GM21367 (cell line): ENCODE results near the gene CLP1.
"Not testable (repeated sequence)": the region's sequence is repeated elsewhere in the genome, so short reads cannot be mapped to it uniquely, and the experiment has no call there.

Experiments
- ATAC-seq: cut with Tn5 transposase; IDR thresholded peaks from one replicate; pipeline ENCODE4 v1.9.1; 2021; ENCODE audit not compliant: unreplicated experiment

CLP1 gene

GRCh38 chr11:57640068-57640800 lies 17.3 kb upstream of the CLP1 start:
- no peak for ATAC-seq

DNA sequence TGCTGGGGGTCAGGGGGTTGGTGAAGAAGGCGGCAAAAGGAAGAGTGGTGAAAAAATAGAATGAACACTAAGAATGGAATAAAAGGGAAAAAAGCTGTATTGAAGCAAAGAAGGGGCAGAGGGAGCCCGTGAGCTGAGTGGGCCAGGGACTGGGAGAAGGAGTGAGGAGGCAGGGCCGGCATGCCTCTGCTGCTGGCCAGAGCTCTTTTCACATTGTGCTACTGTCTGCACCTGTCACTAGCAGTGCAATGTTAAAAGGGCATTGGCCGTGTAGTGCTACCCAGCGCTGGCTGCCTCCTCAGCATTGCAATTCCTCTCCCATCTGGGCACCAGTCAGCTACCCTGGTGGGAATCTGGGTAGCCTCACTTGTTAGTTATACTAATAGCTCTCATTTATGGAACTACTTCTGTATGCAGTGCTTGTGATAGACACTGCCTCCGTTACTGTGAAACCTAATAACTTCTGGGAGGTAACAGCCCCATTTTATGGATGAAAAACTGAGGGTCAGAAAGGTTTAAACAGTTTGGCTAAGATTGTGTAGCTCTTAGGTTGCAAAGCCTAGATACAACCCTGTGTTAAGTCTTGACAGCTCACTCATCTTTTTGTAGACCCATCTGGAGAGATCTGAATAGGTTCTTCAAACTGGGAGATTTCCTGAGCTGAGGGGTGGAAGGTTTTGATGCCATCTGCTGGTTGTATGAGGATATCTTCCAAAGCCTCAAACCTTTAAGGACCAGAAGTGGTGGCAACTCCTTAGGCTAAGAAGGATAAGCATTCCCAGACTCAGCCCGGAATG lies 16.4 kb upstream of the CLP1 start:
- ATAC-seq = no peak

- ATAC-seq = no peak
These were observed 13.8 kb upstream of the CLP1 start for GRCh38 chr11:57643802-57644201.

DNA sequence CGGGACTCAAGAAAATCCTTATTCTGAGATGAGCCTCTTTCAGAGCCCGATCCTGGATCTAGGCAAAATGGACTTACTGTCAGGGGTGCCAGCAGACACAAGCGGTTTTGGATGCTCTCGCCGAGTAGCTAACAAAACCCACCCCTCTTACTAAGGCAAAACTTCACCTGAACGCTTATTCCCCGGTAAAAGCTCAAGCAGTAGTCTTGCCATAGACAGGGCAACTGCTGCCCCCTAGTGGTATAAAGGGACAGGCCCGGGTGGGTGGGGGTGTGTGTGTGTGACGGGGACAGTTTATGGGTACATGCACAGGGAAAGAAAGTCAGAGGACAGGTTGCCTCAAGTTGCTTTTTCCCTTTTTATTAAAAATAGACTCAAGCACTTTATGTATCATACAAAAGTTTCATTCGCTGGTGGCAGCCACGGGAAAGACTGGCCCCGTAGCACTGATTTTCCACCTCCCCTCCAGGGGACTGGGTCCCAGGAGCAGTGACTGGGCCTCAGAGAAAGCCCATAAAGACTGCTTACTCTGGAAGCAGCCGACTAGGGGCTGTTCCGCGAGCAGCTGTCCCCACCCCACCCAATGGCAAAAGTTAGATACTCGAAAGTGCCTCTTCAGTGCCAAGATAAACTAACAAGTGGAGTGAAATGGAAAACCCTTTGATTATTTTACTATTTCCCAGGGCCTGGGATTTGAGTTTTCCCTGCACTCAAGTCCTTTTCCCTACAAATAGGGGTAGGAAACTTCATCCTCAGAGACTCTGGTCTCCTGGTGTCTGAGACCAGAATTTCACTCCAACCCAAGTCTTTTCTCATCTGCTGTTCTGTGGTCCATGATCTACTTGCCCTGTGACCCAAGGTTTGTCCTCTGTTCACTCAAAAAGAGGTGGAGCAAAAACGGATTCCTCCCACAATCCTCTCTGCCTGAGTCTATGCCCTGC lies 12.5 kb upstream of the CLP1 start:
- ATAC-seq = peak; percentile 48

- ATAC-seq = no peak
These were observed 11.9 kb upstream of the CLP1 start for GRCh38 chr11:57645689-57646085.

DNA sequence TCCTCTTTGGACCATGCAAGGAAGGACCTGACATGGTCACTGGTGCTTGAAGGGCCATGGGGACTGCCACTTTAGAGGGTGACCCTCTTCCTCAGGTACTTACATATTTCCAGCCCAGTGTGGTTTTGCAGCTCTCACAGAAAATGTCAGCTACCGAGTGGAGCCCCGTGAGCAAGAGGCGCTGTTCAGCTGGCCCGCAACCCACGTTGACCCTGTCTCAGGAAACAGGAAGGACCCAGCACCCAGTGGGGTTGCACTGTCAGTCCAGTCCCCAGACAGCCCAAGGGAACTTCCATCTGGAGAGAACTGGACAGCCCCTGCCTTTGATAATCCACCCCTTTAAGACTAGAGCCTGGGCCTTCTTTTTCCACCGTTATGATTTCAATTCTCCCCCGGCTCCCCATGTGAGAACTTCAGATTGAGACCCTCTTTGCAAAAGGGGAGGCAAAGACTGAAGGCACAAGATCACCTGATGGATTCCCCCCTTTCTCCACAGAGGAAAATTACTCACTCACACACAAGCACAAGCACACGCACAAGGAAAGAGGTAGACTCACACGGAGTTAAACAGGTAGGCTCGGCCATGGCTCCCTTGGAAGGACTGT lies 11.3 kb upstream of the CLP1 start:
- ATAC-seq = no peak

- ATAC-seq = no peak
These were observed 10.7 kb upstream of the CLP1 start for GRCh38 chr11:57646799-57647303.

GRCh38 chr11:57647372-57647771 lies 10.2 kb upstream of the CLP1 start:
- no peak for ATAC-seq

- no peak for ATAC-seq
These were observed 9.4 kb upstream of the CLP1 start for GRCh38 chr11:57647960-57648800.

DNA sequence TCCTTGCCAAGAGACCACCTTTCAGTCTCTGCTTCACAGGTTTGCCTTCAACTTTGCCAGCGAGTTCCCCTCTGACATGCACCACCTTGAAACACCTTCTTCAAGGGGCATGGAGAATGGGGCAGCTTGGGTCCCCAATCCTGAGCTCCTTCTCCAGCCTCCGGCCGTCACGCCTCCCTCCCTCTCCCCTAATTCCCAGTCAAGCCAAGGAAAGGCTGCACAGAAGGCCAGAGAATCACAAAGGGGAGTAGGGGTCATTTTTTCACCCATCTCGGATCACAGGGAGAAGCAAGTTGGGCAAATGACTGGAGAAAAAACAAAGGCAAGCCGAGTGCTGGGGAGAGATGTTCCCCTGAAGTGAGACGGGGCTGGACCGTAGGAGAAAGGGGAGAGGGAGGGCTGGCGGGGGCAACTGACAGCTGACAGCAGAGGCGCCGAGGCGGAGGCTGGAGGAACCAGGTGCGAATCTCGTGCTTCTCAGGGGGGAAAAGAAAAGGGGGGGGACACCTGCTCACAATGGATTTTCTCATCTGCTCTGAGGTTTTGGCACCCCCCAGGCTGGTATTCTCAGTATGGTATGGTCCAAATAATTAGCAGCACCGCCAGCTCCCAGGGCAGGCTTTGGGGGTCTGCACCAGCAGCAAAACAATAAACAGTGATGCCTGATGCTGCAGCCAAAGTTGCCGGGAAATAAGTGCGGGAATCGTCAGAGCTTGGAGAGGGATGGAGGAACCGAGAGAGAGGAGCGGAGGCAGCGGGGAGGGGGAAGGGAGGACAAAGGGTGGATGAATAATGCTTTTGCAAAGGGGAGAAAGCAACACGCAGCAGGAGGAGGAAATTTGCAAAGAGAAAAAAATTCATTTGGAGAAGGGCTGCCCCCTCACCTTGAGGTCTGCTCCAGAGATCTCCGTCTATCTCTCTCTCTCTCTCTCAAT lies 8.5 kb upstream of the CLP1 start:
- ATAC-seq = no peak

DNA sequence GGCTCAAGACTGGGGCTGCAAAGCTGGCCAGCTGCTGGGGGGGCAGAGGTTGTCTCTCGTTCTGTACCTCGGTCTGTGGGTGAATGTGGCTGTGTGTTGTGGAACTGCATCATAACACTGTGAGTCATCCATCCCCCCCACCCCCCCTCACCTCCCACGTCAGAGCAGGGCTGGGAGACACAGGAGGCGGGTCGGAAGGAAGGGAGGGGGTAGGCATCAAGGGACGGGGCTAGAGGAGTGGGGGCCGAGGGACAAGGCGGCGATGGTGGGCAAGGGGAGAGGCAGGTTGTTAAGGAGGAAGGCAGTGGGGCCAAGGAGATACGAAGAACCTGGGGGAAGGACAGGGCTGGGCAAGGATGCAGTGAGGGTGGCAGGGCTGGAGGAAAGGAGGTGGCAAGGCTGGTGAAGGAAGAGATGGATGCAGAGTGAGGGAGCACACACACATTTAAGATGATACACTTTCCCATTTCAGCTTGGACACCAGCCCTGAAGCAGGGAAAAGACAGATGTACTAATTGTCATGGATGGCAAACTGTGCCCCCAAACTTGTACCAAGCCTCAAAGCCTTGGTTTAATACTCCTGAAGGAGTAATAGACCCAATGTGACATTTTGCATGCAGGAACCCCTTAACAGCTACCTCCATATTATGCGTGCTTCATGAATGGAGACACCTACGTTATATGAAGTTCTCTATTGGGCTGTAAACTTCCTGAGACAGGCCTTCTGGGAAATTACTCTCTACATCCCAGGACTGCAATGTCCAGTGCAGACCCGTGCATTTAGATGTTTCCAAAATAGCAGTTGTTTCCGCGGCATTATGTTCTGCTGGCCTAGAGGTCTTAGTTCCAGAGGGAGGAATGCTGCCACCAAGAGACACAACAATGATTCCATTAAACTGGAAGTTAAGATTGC lies 7.5 kb upstream of the CLP1 start, which contains the start of gene YPEL4:
YPEL4 (minus strand) TSS at position 87 of the 913 bp plus-strand sequence. CDS start 2,805 bp downstream, outside the sequence.
- no peak for ATAC-seq

DNA sequence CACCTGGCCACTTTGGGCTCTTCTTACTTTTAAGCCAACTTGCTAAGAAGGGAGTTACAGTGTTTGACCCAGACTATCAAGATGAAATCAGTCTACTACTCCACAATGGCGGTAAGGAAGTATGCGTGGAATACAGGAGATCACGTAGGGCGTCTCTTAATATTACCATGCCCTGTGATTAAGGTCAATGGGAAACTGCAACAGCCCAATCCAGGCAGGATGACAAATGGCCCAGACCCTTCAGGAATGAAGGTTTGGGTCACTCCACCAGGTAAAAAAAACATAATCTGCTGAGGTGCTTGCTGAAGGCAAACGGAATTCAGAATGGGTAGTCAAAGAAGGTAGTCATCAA lies 6.8 kb upstream of the CLP1 start:
- ATAC-seq = no peak

GRCh38 chr11:57651408-57651807 lies 6.2 kb upstream of the CLP1 start:
- ATAC-seq = no peak

GRCh38 chr11:57652230-57652629 lies 5.3 kb upstream of the CLP1 start:
- ATAC-seq = not testable (repeated sequence)

DNA sequence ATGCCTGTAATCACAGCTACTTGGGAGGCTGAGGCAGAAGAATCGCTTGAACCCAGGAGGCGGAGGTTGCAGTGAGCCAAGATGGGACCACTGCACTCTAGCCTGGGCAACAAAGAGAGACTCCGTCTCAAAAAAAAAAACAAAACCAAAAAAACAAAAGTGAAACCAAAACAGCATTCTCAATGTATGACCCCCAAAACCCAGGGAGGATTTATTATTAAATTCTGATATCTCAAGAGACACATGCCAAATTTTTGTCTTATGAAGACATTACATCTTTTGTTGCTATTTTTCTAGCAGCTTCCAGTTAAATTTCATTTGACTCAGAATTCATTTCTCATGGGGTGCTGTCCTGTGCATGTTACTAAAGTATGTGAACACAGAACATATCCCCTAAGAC lies 4.9 kb upstream of the CLP1 start:
- no peak for ATAC-seq

GRCh38 chr11:57653163-57653562 lies 4.4 kb upstream of the CLP1 start:
- no peak for ATAC-seq

- no peak for ATAC-seq
These were observed 723 bp upstream of the CLP1 start for GRCh38 chr11:57656885-57657193.

DNA sequence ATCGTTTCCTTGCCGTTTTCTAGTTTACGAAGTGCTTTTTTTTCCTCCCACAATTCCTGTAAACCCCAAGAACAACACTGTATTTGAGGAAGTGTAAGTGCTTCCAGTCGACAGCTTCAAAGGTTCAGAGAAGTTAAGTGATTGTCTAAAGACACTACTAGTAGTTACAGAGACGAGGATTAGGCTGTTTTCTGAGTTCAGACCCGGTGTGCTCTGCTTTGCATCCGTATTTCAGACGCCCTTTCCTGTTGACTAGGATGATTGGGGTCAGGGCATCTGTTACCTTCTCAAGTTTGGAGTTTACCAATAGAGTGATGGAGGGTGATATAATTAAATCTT lies 430 bp downstream of the CLP1 start:
- no peak for ATAC-seq
